Stimulated activated CD4-positive, alpha-beta T cell treated with anti-CD3 and anti-CD28 coated beads, Interleukin-1b, Interleukin-23, amount 100 ng/mL, for 48 hours (primary cell): ENCODE results near the gene CD22.

Experiments
- DNase-seq: peaks from one replicate; pipeline ENCODE4 v3.0.0-alpha.2; 2020

CD22 gene

GRCh38 chr19:35296644-35297514 is 32.1 kb upstream of the CD22 start:
- DNase-seq = no peak

- no peak for DNase-seq
Observed at GRCh38 chr19:35297515-35297848, 31.5 kb upstream of the CD22 start.

GRCh38 chr19:35297922-35298321 is 31.1 kb upstream of the CD22 start:
- DNase-seq = no peak

- no peak for DNase-seq
Observed at GRCh38 chr19:35298561-35298972, 30.4 kb upstream of the CD22 start.

GRCh38 chr19:35299523-35300338 is 29.3 kb upstream of the CD22 start:
- DNase-seq = no peak

GRCh38 chr19:35300339-35300649 is 28.7 kb upstream of the CD22 start:
- no peak for DNase-seq

- no peak for DNase-seq
Observed at GRCh38 chr19:35301961-35302360, 27.0 kb upstream of the CD22 start.

GRCh38 chr19:35302446-35302845 is 26.5 kb upstream of the CD22 start:
- DNase-seq = no peak

- no peak for DNase-seq
Observed at GRCh38 chr19:35303357-35303915, 25.6 kb upstream of the CD22 start.

- no peak for DNase-seq
Observed at GRCh38 chr19:35304036-35304435, 25.0 kb upstream of the CD22 start.

- no peak for DNase-seq
Observed at GRCh38 chr19:35305181-35305580, 23.8 kb upstream of the CD22 start.

GRCh38 chr19:35306473-35307246 is 22.3 kb upstream of the CD22 start:
- no peak for DNase-seq

- DNase-seq = no peak
Observed at GRCh38 chr19:35307931-35308330, 21.1 kb upstream of the CD22 start.

- DNase-seq = no peak
Observed at GRCh38 chr19:35308910-35309309, 20.1 kb upstream of the CD22 start.

GRCh38 chr19:35309481-35310279 is 19.3 kb upstream of the CD22 start:
- no peak for DNase-seq

- no peak for DNase-seq
Observed at GRCh38 chr19:35310331-35310730, 18.7 kb upstream of the CD22 start.

- DNase-seq = no peak
Observed at GRCh38 chr19:35310811-35311465, 18.0 kb upstream of the CD22 start.

GRCh38 chr19:35311901-35312665 is 16.9 kb upstream of the CD22 start:
- no peak for DNase-seq

GRCh38 chr19:35313587-35313986 is 15.4 kb upstream of the CD22 start:
- DNase-seq = no peak

GRCh38 chr19:35314031-35314430 is 15.0 kb upstream of the CD22 start:
- no peak for DNase-seq

GRCh38 chr19:35314858-35315470 is 14.0 kb upstream of the CD22 start:
- no peak for DNase-seq
